Adrenal gland (tissue), 12 donors: ENCODE data around the gene AGPAT4. TPM values are rescaled to one million over a fixed set of nuclear protein-coding genes. Genes with fewer than 3 reads are reported as not detected.

Experiments
- DNase-seq, 7 donors: peaks; one replicate each; pipeline ENCODE4 v3.0.0-alpha.2; 2019 to 2020
- H3K27ac ChIP-seq, 5 donors: fragments of 200-600 bp; sonication (generic) in 4 of 5; 1 replicate in 3 of 5; 2 replicates in 2 of 5; pipeline versions ENCODE4 v1.5.1 to v1.8.0; 2016 to 2020; ENCODE audit warnings: mild to moderate bottlenecking in 1 of 5
- H3K27me3 ChIP-seq: fragments of 200-600 bp; 2 replicates; pipeline ENCODE4 v1.8.0; 2021
- H3K36me3 ChIP-seq, 2 donors: fragments of 200-600 bp; replicated peaks in 1 of 2; 1 replicate in 1 of 2; 2 replicates in 1 of 2; pipeline versions ENCODE4 v1.5.1 to v1.8.0; 2018 to 2022
- H3K4me1 ChIP-seq, 2 donors: fragments of 200-600 bp; replicated peaks in 1 of 2; 1 replicate in 1 of 2; 2 replicates in 1 of 2; pipeline versions ENCODE4 v1.5.1 to v1.8.0; 2018 to 2021
- H3K4me3 ChIP-seq, 4 donors: fragments of 200-600 bp; sonication (generic) in 3 of 4; one replicate each; pipeline ENCODE4 v1.5.1; 2016 to 2018
- H3K9me3 ChIP-seq, 3 donors: fragments of 200-600 bp; sonication (generic) in 1 of 3; replicated peaks in 1 of 3; 1 replicate in 2 of 3; 2 replicates in 1 of 3; pipeline versions ENCODE4 v1.5.1 to v1.8.0; 2016 to 2021
- POLR2A ChIP-seq, 2 donors: fragments of 450-650 bp; IDR thresholded peaks; one replicate each; pipeline ENCODE4 v1.6.1; 2017; ENCODE audit warnings: antibody characterized with exemption in 2 of 2, mild to moderate bottlenecking in 2 of 2, moderate library complexity in 1 of 2
- WGBS, 4 donors: extraction: QIAGEN DNeasy Blood & Tissue Kit in 2 of 4; methylation state at CpG; one replicate each; pipeline versions ENCODE4 v1.1.5 to v1.1.7; 2013 to 2017; 5-methylcytosine and 5-hydroxymethylcytosine counted together
- intact Hi-C, 2 donors: fragments of 100-400 bp; cut with DNase I; formaldehyde crosslinking; loops; one replicate each; pipeline versions ENCODE4 v1.14.1 to v1.15.0; 2022 to 2023
- polyA plus RNA-seq, 3 donors: library from polyadenylated mRNA; stranded (reverse); fragments of 200-250 nt in 2 of 3; fragments of 350-450 nt in 1 of 3; fragmentation: Illumina TruSeq in 1 of 3; extraction: RNeasy Lipid Tissue Mini Kit (QIAGEN cat#74804) in 1 of 3; gene quantifications; one replicate each; pipeline ENCODE4 v1.2.3, GENCODE V29; 2013 to 2014
- total RNA-seq, 9 donors: library from RNA; depleted of rRNA in 4 of 9; stranded (reverse); fragments of >200 nt in 4 of 9; fragments of 120-200 nt in 1 of 9; fragmentation: NEBNext Ultra II Directional in 1 of 9; extraction: Animal tissue kit (Norgen Biotek cat#: 25700) in 1 of 9; gene quantifications; one replicate each; pipeline versions ENCODE4 v1.1.0 to v1.2.4, GENCODE V29; 2013 to 2023
- TF ChIP-seq, protein P1 (sequence below), 6 experiments: fragments of 450-650 bp in 4 of 6; fragments of 200-600 bp in 2 of 6; sonication (generic) in 1 of 6; IDR thresholded peaks; 1 replicate in 5 of 6; 2 replicates in 1 of 6; pipeline versions ENCODE4 v1.5.1 to v1.8.0; 2016 to 2021; ENCODE audit warnings: antibody characterized with exemption in 6 of 6, mild to moderate bottlenecking in 2 of 6, moderate library complexity in 1 of 6
- donor health status: healthy with polysubstance abuse.
- donor health status: Bipolar disorder and iron deficiency.
- donor health status: DM: yes; HTN: yes; CAD: no.
- donor health status: DM: no; HTN: no; CAD: no.
- donor health status: DM: no; HTN: no; CAD: no.
- donor health status: DM: yes; HTN: yes; CAD: no.

The AGPAT4 gene
- total and polyA plus RNA-seq, 12 donors = 2.2 to 13.1 (median 3.7) TPM

DNA sequence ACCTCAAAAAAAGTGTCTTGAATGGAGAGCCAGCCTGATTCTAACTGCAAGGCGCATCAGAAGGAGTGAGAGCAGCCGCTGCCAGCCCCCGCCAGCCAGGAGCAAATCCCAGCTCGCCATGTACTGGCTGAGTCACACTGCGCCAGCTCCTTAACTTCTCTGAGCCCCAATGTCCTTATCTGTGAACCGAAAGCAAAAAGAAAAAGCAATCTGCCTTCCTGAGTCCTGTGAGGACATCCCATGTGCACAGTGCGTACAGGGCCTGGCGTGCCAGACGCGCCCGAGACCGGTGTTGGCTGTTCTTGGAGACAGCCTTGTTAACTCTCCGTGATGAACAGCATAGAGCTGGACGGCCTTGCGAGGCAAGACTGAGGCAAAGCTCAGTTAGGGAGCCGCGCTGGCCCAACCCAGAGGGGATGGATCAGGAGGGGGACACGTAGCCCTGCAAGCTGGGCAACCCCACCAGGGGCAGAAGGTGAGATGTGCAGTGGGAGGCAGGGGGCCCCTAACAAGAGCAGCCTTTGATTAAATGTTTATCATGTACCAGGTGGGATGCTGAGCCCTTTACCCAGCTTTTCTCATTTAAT is 122.7 kb downstream of the AGPAT4 start:
- no peak for DNase-seq

DNA sequence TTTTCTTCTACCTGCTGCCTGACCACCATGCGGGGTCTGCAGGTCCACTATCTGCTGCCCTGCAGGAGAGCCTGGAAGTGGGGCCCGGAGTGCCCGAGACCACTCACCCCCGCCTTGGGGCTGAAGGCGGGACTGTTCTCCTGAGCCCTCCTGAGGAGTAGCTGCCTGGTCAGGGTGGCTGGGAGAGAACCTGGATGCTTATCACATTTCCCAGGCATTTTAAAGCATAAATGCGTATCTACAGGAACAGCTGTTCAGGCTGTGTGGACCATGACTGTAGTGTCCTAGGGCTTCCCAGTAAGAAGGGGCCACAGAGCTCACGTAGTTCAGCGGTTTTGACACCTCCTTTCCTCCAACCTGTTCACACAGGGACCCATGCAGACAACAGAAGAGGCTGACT is 123.3 kb downstream of the AGPAT4 start:
- DNase-seq = no peak
- Histone ChIP-seq H3K4me1 (no peaks in the 10 kb centered on the region), H3K9me3 (no peaks in the 10 kb centered on the region), H3K27me3 (no peaks in the 10 kb centered on the region), H3K36me3 (no peaks in the 10 kb centered on the region), H3K27ac (no peak overlapping the region), H3K4me3 (no peak overlapping the region)
- no peak for TF ChIP-seq POLR2A (IDR thresholded peaks at IDR 0.05)
- TF ChIP-seq, protein P1, sequence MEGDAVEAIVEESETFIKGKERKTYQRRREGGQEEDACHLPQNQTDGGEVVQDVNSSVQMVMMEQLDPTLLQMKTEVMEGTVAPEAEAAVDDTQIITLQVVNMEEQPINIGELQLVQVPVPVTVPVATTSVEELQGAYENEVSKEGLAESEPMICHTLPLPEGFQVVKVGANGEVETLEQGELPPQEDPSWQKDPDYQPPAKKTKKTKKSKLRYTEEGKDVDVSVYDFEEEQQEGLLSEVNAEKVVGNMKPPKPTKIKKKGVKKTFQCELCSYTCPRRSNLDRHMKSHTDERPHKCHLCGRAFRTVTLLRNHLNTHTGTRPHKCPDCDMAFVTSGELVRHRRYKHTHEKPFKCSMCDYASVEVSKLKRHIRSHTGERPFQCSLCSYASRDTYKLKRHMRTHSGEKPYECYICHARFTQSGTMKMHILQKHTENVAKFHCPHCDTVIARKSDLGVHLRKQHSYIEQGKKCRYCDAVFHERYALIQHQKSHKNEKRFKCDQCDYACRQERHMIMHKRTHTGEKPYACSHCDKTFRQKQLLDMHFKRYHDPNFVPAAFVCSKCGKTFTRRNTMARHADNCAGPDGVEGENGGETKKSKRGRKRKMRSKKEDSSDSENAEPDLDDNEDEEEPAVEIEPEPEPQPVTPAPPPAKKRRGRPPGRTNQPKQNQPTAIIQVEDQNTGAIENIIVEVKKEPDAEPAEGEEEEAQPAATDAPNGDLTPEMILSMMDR (IDR thresholded peaks at IDR 0.05) = no peak
- whole genome bisulfite sequencing, 4 donors = 93 to 96% (median 94%) methylated on average over 8 of the region's 8 CpGs
- intact Hi-C loops = loop anchor here (5.0 kb wide), 1 partner anchor 222 kb away; no protein-coding TSS in a partner anchor

More for the DNA sequence above, 122.7 kb downstream of the AGPAT4 start:
- Histone ChIP-seq H3K9me3 (no peaks in the 10 kb centered on the region), H3K4me3 (no peak overlapping the region), H3K36me3 (no peaks in the 10 kb centered on the region), H3K27ac (no peak overlapping the region), H3K4me1 (no peaks in the 10 kb centered on the region), H3K27me3 (no peaks in the 10 kb centered on the region)
- no peak for TF ChIP-seq POLR2A (IDR thresholded peaks at IDR 0.05)
- TF ChIP-seq, protein P1 (IDR thresholded peaks at IDR 0.05) = no peak
- intact Hi-C loops = loop anchor here (5.0 kb wide), 1 partner anchor 221 kb away; no protein-coding TSS in a partner anchor
- WGBS, 4 donors = 97 to 100% (median 97%) methylated on average over 11 to 18 of the region's 18 CpGs

DNA sequence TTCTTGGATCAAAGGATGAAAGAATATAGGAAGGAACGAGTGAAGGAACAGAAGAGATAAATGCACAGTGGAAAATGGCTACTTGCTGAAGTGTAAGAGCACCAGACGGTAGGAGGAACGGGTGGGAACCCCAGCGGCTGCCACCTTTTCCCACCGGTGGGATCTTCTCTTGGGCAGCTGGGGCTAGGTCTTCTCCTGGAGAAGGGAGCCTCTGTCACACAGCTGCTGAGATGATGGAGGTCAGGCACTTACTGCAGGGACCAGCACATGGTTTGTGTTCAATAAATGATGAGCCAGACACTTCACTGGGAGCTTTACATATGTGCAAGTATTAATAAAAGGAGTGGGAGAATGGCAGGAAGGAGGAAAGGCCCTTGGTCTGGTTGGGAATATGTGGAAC is 123.7 kb downstream of the AGPAT4 start:
- H3K27me3 ChIP-seq = no peaks in the 10 kb centered on the region
- no peaks in the 10 kb centered on the region for H3K4me1 ChIP-seq
- no peak for DNase-seq
- no peaks in the 10 kb centered on the region for H3K9me3 ChIP-seq
- TF ChIP-seq, protein P1 (IDR thresholded peaks at IDR 0.05) = no peak
- TF ChIP-seq POLR2A (IDR thresholded peaks at IDR 0.05) = no peak
- intact Hi-C loops = loop anchor here (5.0 kb wide), 1 partner anchor 222 kb away; no protein-coding TSS in a partner anchor
- WGBS, 4 donors = 89 to 95% (median 91%) methylated on average over 5 of the region's 5 CpGs
- no peak overlapping the region for H3K4me3 ChIP-seq
- H3K36me3 ChIP-seq = no peaks in the 10 kb centered on the region
- H3K27ac ChIP-seq = no peak overlapping the region

DNA sequence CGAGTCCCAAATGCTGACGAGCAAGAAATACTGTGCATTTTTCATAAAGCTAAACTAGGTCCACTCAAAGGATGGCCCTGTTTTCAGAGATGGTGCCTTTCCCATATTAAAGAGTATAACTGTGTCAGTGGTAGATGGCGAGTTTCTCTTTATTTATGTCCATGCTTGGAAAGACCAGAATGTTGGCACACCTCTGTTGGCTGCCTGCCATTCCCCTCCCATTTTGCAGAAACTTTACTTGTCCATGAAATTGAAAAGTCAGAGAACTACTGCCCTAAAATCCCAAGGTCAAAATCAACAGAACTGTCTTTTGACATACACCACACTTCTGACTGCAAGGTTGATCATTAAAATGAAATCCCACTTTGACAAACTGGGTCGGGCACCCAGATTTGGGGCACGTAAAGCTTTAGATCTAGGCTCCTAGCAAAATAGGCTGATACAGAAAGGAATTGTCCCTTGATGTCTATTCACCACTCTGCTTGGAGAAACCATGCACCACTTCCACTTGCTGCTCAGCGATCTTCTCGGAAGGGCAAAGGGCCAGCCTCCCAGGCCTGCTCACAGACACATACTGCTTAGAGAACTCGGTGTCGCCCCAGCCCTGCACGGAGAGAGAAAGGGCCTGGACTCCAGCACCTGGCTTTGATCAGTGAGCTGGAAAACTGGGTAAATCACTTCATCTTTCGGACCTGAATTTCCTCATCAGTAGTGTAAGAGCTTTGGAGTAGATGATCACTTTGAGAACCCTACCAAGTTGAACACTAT is 130.0 kb downstream of the AGPAT4 start:
- H3K9me3 ChIP-seq = no peaks in the 10 kb centered on the region
- 72 to 92% (median 89%) methylated on average over 9 to 11 of the region's 11 CpGs for WGBS, 4 donors
- H3K27ac ChIP-seq = no peak overlapping the region
- H3K4me3 ChIP-seq = no peak overlapping the region
- TF ChIP-seq POLR2A (IDR thresholded peaks at IDR 0.05) = no peak
- TF ChIP-seq, protein P1 (IDR thresholded peaks at IDR 0.05) = no peak
- H3K27me3 ChIP-seq = no peaks in the 10 kb centered on the region
- DNase-seq = no peak
- H3K36me3 ChIP-seq = no peaks in the 10 kb centered on the region
- no peaks in the 10 kb centered on the region for H3K4me1 ChIP-seq
- intact Hi-C loops = no loop called here
